ENCODE data around the gene TLE4. TPM values are rescaled to one million over a fixed set of nuclear protein-coding genes. Genes with fewer than 3 reads are reported as not detected.

The TLE4 gene
- total RNA-seq, 1 experiment from 2014 or later, result 17.9 TPM

GRCh38 chr9:79633558-79633957 is 61.8 kb downstream of the TLE4 start:
- no TSS peak for BruUV-seq (replicated peaks)
- no peak overlapping the region for H3K4me3 ChIP-seq (ENCODE audit: low read length)
- no peak overlapping the region for H3K27ac ChIP-seq (ENCODE audit: low read length)
- CTCF ChIA-PET, result no interaction called here
- H4K20me1 ChIP-seq (ENCODE audit: low read length), result no peaks in the 10 kb centered on the region
- no peaks in the 10 kb centered on the region for H3K9me2 ChIP-seq (replicated peaks; ENCODE audit: low read length)
- H3K4me2 ChIP-seq (ENCODE audit: low read length), result no peak overlapping the region
- no peaks in the 10 kb centered on the region for H3F3A ChIP-seq (ENCODE audit: low read length, unreplicated experiment)
- no peak overlapping the region for H2AFZ ChIP-seq (ENCODE audit: low read length)
- H3K27me3 ChIP-seq (ENCODE audit: low read length), result no peaks in the 10 kb centered on the region
- no peak for DNase-seq
- TF ChIP-seq EZH2 (IDR thresholded peaks at IDR 0.05; ENCODE audit: low read length, unreplicated experiment), result no peak
- TF ChIP-seq EZH2phosphoT487 (IDR thresholded peaks at IDR 0.05; ENCODE audit: borderline replicate concordance, low read length), result no peak
- no peak for TF ChIP-seq CTCF (conservative IDR thresholded peaks at IDR 0.05; ENCODE audit: low read depth, low read length)
- no peak overlapping the region for H3K9ac ChIP-seq (ENCODE audit: low read length)
- H3K79me2 ChIP-seq (ENCODE audit: low read length), result no peaks in the 10 kb centered on the region
- POLR2A ChIA-PET (ENCODE audit: unreplicated experiment), result no interaction called here
- H3K9me3 ChIP-seq (ENCODE audit: low read length), result no peaks in the 10 kb centered on the region
- H3K36me3 ChIP-seq (ENCODE audit: low read depth, low read length), result no peaks in the 10 kb centered on the region
- intact Hi-C loops (cut with micrococcal nuclease), result no loop called here
- H3K4me1 ChIP-seq (ENCODE audit: insufficient read depth, low read length), result no peaks in the 10 kb centered on the region
- no peak for ATAC-seq

GRCh38 chr9:79637177-79637925 is 65.6 kb downstream of the TLE4 start:
- Histone ChIP-seq H3K9ac (ENCODE audit: low read length) (no peak overlapping the region), H3K4me2 (ENCODE audit: low read length) (no peak overlapping the region), H3K4me1 (ENCODE audit: insufficient read depth, low read length) (peaks cover 9% of the 10 kb centered on the region; the same call in 1 of the 2 replicates), H3K27me3 (ENCODE audit: low read length) (no peaks in the 10 kb centered on the region), H3K9me3 (ENCODE audit: low read length) (no peaks in the 10 kb centered on the region), H2AFZ (ENCODE audit: low read length) (no peak overlapping the region), H3K4me3 (ENCODE audit: low read length) (no peak overlapping the region), H3K36me3 (ENCODE audit: low read depth, low read length) (no peaks in the 10 kb centered on the region), H3K9me2 (replicated peaks; ENCODE audit: low read length) (no peaks in the 10 kb centered on the region), H4K20me1 (ENCODE audit: low read length) (no peaks in the 10 kb centered on the region), H3K79me2 (ENCODE audit: low read length) (no peaks in the 10 kb centered on the region), H3F3A (ENCODE audit: low read length, unreplicated experiment) (no peaks in the 10 kb centered on the region), H3K27ac (ENCODE audit: low read length) (no peak overlapping the region)
- no peak for TF ChIP-seq CTCF (conservative IDR thresholded peaks at IDR 0.05; ENCODE audit: low read depth, low read length)
- TF ChIP-seq EZH2 (IDR thresholded peaks at IDR 0.05; ENCODE audit: low read length, unreplicated experiment), result no peak
- no peak for TF ChIP-seq EZH2phosphoT487 (IDR thresholded peaks at IDR 0.05; ENCODE audit: borderline replicate concordance, low read length)
- ChIA-PET CTCF (no interaction called here), POLR2A (ENCODE audit: unreplicated experiment) (no interaction called here)
- no TSS peak for BruUV-seq (replicated peaks)
- intact Hi-C loops (cut with micrococcal nuclease), result no loop called here
- ATAC-seq (no peak), DNase-seq (no peak)

GRCh38 chr9:79638806-79639205 is 67.0 kb downstream of the TLE4 start:
- no peak overlapping the region for H2AFZ ChIP-seq (ENCODE audit: low read length)
- intact Hi-C loops (cut with micrococcal nuclease), result no loop called here
- H3K79me2 ChIP-seq (ENCODE audit: low read length), result no peaks in the 10 kb centered on the region
- ChIA-PET POLR2A (ENCODE audit: unreplicated experiment) (interaction anchor here (0.6 kb wide), 1 partner anchor 15 kb away, joined by 11 read pairs; no protein-coding TSS in a partner anchor), CTCF (no interaction called here)
- H3K9ac ChIP-seq (ENCODE audit: low read length), result no peak overlapping the region
- no peaks in the 10 kb centered on the region for H3K27me3 ChIP-seq (ENCODE audit: low read length)
- H3K36me3 ChIP-seq (ENCODE audit: low read depth, low read length), result no peaks in the 10 kb centered on the region
- H3F3A ChIP-seq (ENCODE audit: low read length, unreplicated experiment), result no peaks in the 10 kb centered on the region
- H3K4me1 ChIP-seq (ENCODE audit: insufficient read depth, low read length), result peaks cover 9% of the 10 kb centered on the region; the same call in 1 of the 2 replicates
- no peak overlapping the region for H3K4me3 ChIP-seq (ENCODE audit: low read length)
- H4K20me1 ChIP-seq (ENCODE audit: low read length), result no peaks in the 10 kb centered on the region
- TF ChIP-seq EZH2phosphoT487 (IDR thresholded peaks at IDR 0.05; ENCODE audit: borderline replicate concordance, low read length), result no peak
- no peak for TF ChIP-seq CTCF (conservative IDR thresholded peaks at IDR 0.05; ENCODE audit: low read depth, low read length)
- TF ChIP-seq EZH2 (IDR thresholded peaks at IDR 0.05; ENCODE audit: low read length, unreplicated experiment), result no peak
- no peak overlapping the region for H3K4me2 ChIP-seq (ENCODE audit: low read length)
- H3K9me2 ChIP-seq (replicated peaks; ENCODE audit: low read length), result no peaks in the 10 kb centered on the region
- no TSS peak for BruUV-seq (replicated peaks)
- DNase-seq, result no peak
- no peak overlapping the region for H3K27ac ChIP-seq (ENCODE audit: low read length)
- no peaks in the 10 kb centered on the region for H3K9me3 ChIP-seq (ENCODE audit: low read length)
- ATAC-seq, result no peak

Measured in PC-3 (cell line).